Activated CD4-positive, alpha-beta memory T cell treated with anti-CD3 and anti-CD28 coated beads for 36 hours (primary cell): ENCODE results near the gene CHD2. TPM values are rescaled to one million over a fixed set of nuclear protein-coding genes. Genes with fewer than 3 reads are reported as not detected.

Source experiments
- CTCF ChIA-PET: fragments of 350-600 bp; sonication (Branson Sonifier 250); formaldehyde crosslinking; loops from one replicate; lab custom pipeline; 2021; ENCODE audit warnings: antibody characterized with exemption, inconsistent platforms; lab: Charles Lee
- POLR2A ChIA-PET: fragments of 350-600 bp; sonication (Branson Sonifier 250); formaldehyde crosslinking; loops from one replicate; lab custom pipeline; 2021; ENCODE audit warnings: antibody characterized with exemption; lab: Charles Lee
- DNase-seq: peaks from one replicate; pipeline ENCODE4 v3.0.0-alpha.2; 2020
- H3K27ac Mint-ChIP-seq: one replicate; pipeline ENCODE4 v1.8.0; 2021; ENCODE audit warnings: mixed read lengths
- H3K27me3 Mint-ChIP-seq: one replicate; pipeline ENCODE4 v1.8.0; 2021; ENCODE audit warnings: mixed read lengths
- H3K36me3 Mint-ChIP-seq: one replicate; pipeline ENCODE4 v1.8.0; 2021; ENCODE audit warnings: mixed read lengths
- H3K4me1 Mint-ChIP-seq: one replicate; pipeline ENCODE4 v1.8.0; 2021; ENCODE audit warnings: low read depth, mixed read lengths
- H3K4me3 Mint-ChIP-seq: one replicate; pipeline ENCODE4 v1.8.0; 2021; ENCODE audit warnings: mild to moderate bottlenecking, mixed read lengths
- H3K9me3 Mint-ChIP-seq: one replicate; pipeline ENCODE4 v1.8.0; 2021; ENCODE audit warnings: mixed read lengths
- intact Hi-C: fragments of 100-400 bp; cut with micrococcal nuclease; formaldehyde crosslinking; loops from one replicate; pipeline ENCODE4 v1.15.1; 2023
- microRNA-seq: library from miRNA; unstranded; fragments of <30 nt; microRNA quantifications from one replicate; pipeline ENCODE4 v1.2.0, GENCODE V29; 2022; ENCODE audit warnings: borderline number of aligned reads, borderline microRNAs expressed, borderline replicate concordance
- total RNA-seq, 2 experiments: library from RNA; stranded (reverse); gene quantifications; one replicate each; pipeline ENCODE4 v1.2.3, GENCODE V29; 2021

The CHD2 gene
- total RNA-seq, 2 experiments from 2014 or later: 113 to 121 TPM

- H3K9me3 Mint-ChIP-seq: no peaks in the 10 kb centered on the region
- no peak overlapping the region for H3K27ac Mint-ChIP-seq
- CTCF ChIA-PET: interaction anchor here (0.8 to 2.6 kb wide), 2 partner anchors 12 to 15 kb away, joined by 3 to 11 read pairs; no protein-coding TSS in a partner anchor
- H3K4me1 Mint-ChIP-seq: peaks cover 10% of the 10 kb centered on the region
- POLR2A ChIA-PET: no interaction called here
- H3K36me3 Mint-ChIP-seq: no peaks in the 10 kb centered on the region
- intact Hi-C loops: no loop called here
- H3K27me3 Mint-ChIP-seq: peaks cover 42% of the 10 kb centered on the region
- H3K4me3 Mint-ChIP-seq: no peak overlapping the region
- DNase-seq: no peak
Measured at GRCh38 chr15:93072411-93073394, 172.6 kb downstream of the CHD2 start.

GRCh38 chr15:93073465-93073952 lies 173.4 kb downstream of the CHD2 start:
- no peak for DNase-seq
- CTCF ChIA-PET: interaction anchor here (2.6 kb wide), 1 partner anchor 14 kb away, joined by 11 read pairs; no protein-coding TSS in a partner anchor
- POLR2A ChIA-PET: no interaction called here
- H3K9me3 Mint-ChIP-seq: no peaks in the 10 kb centered on the region
- H3K36me3 Mint-ChIP-seq: no peaks in the 10 kb centered on the region
- H3K4me3 Mint-ChIP-seq: peak overlapping the region; percentile 60
- peaks cover 42% of the 10 kb centered on the region for H3K27me3 Mint-ChIP-seq
- H3K4me1 Mint-ChIP-seq: peaks cover 10% of the 10 kb centered on the region
- intact Hi-C loops: no loop called here
- no peak overlapping the region for H3K27ac Mint-ChIP-seq

GRCh38 chr15:93074599-93074998 lies 174.5 kb downstream of the CHD2 start:
- DNase-seq: no peak
- Mint-ChIP-seq H3K4me1 (peaks cover 10% of the 10 kb centered on the region), H3K27me3 (peaks cover 42% of the 10 kb centered on the region), H3K9me3 (no peaks in the 10 kb centered on the region), H3K4me3 (no peak overlapping the region), H3K36me3 (no peaks in the 10 kb centered on the region), H3K27ac (no peak overlapping the region)
- CTCF ChIA-PET: no interaction called here
- intact Hi-C loops: no loop called here
- POLR2A ChIA-PET: no interaction called here

GRCh38 chr15:93076217-93076616 lies 176.1 kb downstream of the CHD2 start:
- peaks cover 50% of the 10 kb centered on the region for H3K27me3 Mint-ChIP-seq
- H3K36me3 Mint-ChIP-seq: no peaks in the 10 kb centered on the region
- no peaks in the 10 kb centered on the region for H3K9me3 Mint-ChIP-seq
- DNase-seq: no peak
- POLR2A ChIA-PET: no interaction called here
- H3K4me1 Mint-ChIP-seq: peaks cover 10% of the 10 kb centered on the region
- H3K27ac Mint-ChIP-seq: no peak overlapping the region
- intact Hi-C loops: no loop called here
- no peak overlapping the region for H3K4me3 Mint-ChIP-seq
- CTCF ChIA-PET: interaction anchor here (1.9 to 2.4 kb wide), 2 partner anchors 12 to 279 kb away, joined by 7 to 12 read pairs; partner anchors contain the start of gene RGMA

GRCh38 chr15:93076875-93077274 lies 176.8 kb downstream of the CHD2 start:
- intact Hi-C loops: no loop called here
- no peak for DNase-seq
- no peaks in the 10 kb centered on the region for H3K36me3 Mint-ChIP-seq
- H3K27me3 Mint-ChIP-seq: peaks cover 47% of the 10 kb centered on the region
- H3K9me3 Mint-ChIP-seq: no peaks in the 10 kb centered on the region
- no peak overlapping the region for H3K4me3 Mint-ChIP-seq
- no peak overlapping the region for H3K27ac Mint-ChIP-seq
- ChIA-PET POLR2A (no interaction called here), CTCF (interaction anchor here (1.9 to 2.4 kb wide), 2 partner anchors 11 to 279 kb away, joined by 7 to 12 read pairs; partner anchors contain the start of gene RGMA)
- peaks cover 8% of the 10 kb centered on the region for H3K4me1 Mint-ChIP-seq

Small RNA genes lying within 50 kb of the gene (microRNA-seq; reads per million reads assigned to microRNA genes)
- 1.2 reads per million for gene MIR3175

Other genes with a start within 250 kb of the CHD2 start
- gene FAM174B, start 244.5 kb upstream of the CHD2 start, total RNA-seq: 1 to 10 TPM; 5.0 to 7.7 TPM
- under 1 TPM; 0.12 to 0.21 TPM for gene RGMA, start 188.9 kb downstream of the CHD2 start, total RNA-seq